Brain microvascular endothelial cell (primary cell): Measurements from ENCODE around the gene DCXR.

Source experiments
- DNase-seq: peaks from one replicate; pipeline ENCODE4 v3.0.0-alpha.2; 2020
- H3K27ac ChIP-seq: fragments of 250-450 bp; sonication (Bioruptor Pico); 2 replicates; pipeline ENCODE4 v1.5.1; 2020; ENCODE audit warnings: mild to moderate bottlenecking, moderate library complexity
- H3K27me3 ChIP-seq: fragments of 250-450 bp; sonication (Bioruptor Pico); replicated peaks from 2 replicates; pipeline ENCODE4 v1.5.1; 2020; ENCODE audit warnings: mild to moderate bottlenecking
- H3K36me3 ChIP-seq: fragments of 250-450 bp; sonication (Bioruptor Pico); replicated peaks from 2 replicates; pipeline ENCODE4 v1.5.1; 2020; ENCODE audit warnings: mild to moderate bottlenecking
- H3K4me3 ChIP-seq: 2 replicates; pipeline ENCODE4 v1.5.1; 2011; ENCODE audit warnings: low read depth, mild to moderate bottlenecking, control low read depth, low read length, moderate library complexity
- CTCF ChIP-seq: IDR thresholded peaks from 2 replicates; pipeline ENCODE4 v1.5.1; 2011; ENCODE audit warnings: low read depth, mild to moderate bottlenecking, moderate library complexity, low read length, control low read depth, inconsistent platforms; ENCODE audit errors: missing control alignments
- in situ Hi-C: cut with HindIII; loops from 2 replicates; pipeline ENCODE4 v1.10.0; 2017; ENCODE audit warnings: low sequenced_read_pairs, low pct_ligation_motif_present

The DCXR gene

DNA sequence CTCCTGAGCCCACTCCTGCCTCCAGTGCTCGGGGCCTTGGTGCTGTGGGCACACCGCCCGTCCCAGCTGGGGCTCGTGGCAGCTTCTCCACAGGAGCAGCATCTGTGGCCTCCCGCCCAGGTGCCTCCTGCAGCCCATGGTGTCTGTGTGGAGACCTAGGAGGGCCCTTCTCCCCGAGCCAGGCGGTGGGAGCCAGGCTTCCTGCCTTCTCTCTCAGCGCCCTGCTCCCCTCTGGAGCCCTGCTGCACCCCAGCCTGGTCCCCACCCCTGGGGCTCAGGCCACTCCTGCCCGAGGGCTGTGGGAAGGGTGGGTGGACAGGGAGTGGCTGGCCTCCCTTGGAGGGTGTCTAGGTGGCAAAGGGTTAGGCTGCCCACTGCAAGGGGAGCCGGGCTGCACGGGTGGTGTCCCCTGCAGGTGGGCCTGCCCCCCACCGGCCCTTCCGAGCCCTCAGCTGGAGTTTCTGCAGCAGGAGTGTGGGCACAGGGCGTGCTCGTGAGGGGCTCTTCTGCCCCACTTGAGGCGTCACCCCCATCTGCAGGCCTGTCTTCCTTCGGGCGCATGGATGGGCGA lies 25.8 kb downstream of the DCXR start:
- Histone ChIP-seq H3K27me3 (no peaks in the 10 kb centered on the region), H3K36me3 (no peaks in the 10 kb centered on the region), H3K4me3 (no peak overlapping the region), H3K27ac (no peak overlapping the region)
- no peak for TF ChIP-seq CTCF
- no peak for DNase-seq
- in situ Hi-C loops = no loop called here

DNA sequence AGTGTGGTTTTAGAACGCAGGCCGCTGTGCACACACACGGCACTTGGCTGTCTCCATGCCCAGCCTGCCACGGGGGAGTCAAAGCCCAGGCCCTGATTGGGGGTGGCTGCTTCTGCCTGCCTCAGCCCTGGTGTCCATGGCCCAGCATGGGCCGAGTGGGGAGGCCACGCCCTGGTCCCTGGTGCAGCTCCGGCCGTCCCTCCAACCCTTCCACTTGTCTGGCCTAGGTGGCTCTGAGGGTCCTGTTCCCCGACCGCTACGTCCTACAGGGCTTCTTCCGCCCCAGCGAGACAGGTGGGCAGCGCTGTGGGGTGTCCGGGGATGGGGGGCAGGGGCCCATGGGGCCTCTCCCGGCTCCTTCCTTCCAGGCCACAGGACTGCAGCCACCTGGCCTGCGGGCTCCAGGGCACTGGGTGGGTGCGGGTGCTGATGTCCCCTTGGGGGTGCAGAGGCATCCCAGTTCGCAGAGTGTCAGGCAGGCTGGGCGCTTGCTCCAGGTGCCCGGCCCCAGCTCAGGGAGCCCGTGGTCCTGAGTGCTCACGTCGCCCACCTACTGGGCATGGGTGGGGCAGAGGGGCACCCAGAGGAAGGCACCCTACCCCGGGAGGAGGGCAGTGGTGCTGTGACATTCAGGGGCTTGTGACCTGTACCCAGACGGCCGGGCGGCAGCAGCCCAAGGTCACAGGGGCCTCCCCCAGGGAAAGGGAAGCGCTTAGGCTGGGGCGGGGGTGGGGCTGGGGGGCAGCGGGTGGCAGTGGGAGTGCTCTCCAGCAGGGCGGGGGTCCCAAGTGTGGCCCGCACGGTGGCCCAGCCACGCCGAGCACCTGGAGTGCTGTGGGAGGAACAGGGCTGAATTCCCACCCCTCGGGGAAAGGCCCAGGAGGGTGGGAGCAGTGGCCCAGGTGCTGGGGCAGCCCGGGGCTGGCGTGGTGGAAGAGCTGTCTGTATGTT lies 26.6 kb downstream of the DCXR start:
- Histone ChIP-seq H3K4me3 (no peak overlapping the region), H3K27ac (no peak overlapping the region), H3K36me3 (no peaks in the 10 kb centered on the region), H3K27me3 (no peaks in the 10 kb centered on the region)
- no peak for DNase-seq
- in situ Hi-C loops = no loop called here
- no peak for TF ChIP-seq CTCF

- Histone ChIP-seq H3K36me3 (no peaks in the 10 kb centered on the region), H3K4me3 (no peak overlapping the region), H3K27me3 (no peaks in the 10 kb centered on the region), H3K27ac (no peak overlapping the region)
- DNase-seq = no peak
- TF ChIP-seq CTCF = no peak
- in situ Hi-C loops = no loop called here
Measured at GRCh38 chr17:82009413-82009812, 28.1 kb downstream of the DCXR start.

GRCh38 chr17:82008941-82009405 lies 28.5 kb downstream of the DCXR start:
- TF ChIP-seq CTCF = no peak
- no peak for DNase-seq
- in situ Hi-C loops = no loop called here
- H3K27me3 ChIP-seq = no peaks in the 10 kb centered on the region
- no peak overlapping the region for H3K4me3 ChIP-seq
- no peak overlapping the region for H3K27ac ChIP-seq
- H3K36me3 ChIP-seq = no peaks in the 10 kb centered on the region

DNA sequence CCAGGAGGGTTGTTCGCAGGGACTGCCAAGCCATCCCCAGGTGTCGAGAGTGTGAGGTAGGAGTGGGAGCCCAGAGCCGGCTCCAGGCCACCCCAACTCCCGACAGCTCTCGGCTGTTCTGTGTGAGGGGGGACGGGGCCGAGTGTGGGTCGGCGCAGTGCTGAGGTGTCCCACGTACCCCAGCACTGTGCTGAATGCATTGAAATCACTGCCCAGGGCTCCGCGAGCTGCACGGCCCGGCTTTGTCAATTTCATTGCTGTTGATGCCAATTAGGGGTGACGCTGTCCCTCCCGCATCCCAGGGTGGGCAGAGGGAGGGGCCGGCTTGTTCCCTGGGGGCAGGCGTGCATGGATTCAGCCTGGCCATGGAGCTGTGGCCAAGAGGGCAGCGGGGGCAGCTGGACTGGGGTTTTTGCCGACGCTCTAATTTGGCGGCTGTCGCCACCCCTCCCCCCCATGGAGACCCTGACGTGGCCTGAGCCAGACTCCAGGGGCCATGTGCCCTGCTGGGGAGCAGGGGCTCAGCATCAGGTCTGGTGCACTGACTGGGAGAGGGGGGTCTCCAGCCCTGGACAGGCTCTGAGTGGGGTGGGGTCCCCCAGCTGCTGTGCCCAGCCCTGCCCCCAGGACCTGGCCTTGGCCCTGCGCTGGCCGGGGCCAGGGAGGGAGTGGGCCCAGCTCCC lies 29.1 kb downstream of the DCXR start:
- no peaks in the 10 kb centered on the region for H3K27me3 ChIP-seq
- in situ Hi-C loops = no loop called here
- H3K36me3 ChIP-seq = no peaks in the 10 kb centered on the region
- no peak overlapping the region for H3K27ac ChIP-seq
- no peak for DNase-seq
- no peak overlapping the region for H3K4me3 ChIP-seq
- no peak for TF ChIP-seq CTCF
